Measurements from ENCODE around the gene UBQLNL. TPM values are rescaled to one million over a fixed set of nuclear protein-coding genes. Genes with fewer than 3 reads are reported as not detected.

UBQLNL gene
- total RNA-seq, 1 donor: 0.36 TPM

DNA sequence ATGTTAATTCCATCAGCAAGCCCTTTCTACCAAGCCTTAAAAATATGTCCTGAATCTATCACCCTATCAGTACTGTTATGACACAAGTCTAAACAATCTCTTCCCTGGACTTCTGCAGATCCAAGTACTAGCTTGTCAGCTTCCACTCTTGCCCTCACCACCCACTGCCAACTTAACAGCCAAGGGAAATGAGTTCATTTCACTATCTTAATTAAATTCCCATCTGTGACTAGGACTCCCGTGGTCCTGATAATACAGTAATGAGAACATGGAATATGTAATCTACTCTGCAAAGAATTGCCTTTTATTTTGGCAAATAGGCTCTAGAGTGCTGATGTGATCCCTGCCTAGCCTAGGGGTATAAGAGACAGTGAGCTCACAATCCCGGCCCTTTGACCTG lies 16.8 kb downstream of the UBQLNL start:
- no peak for DNase-seq (ENCODE audit: insufficient read length, low spot score, missing footprints)
- Histone ChIP-seq H4K20me1 (ENCODE audit: insufficient read depth, low read length) (no peaks in the 10 kb centered on the region), H2AFZ (ENCODE audit: low read length) (no peak overlapping the region), H3K9me3 (ENCODE audit: low read depth, low read length) (no peaks in the 10 kb centered on the region), H3K79me2 (ENCODE audit: insufficient read depth, low read length) (no peaks in the 10 kb centered on the region), H3K4me3 (ENCODE audit: insufficient read depth, low read length) (no peak overlapping the region), H3K4me2 (ENCODE audit: insufficient read depth, low read length) (no peak overlapping the region), H3K4me1 (ENCODE audit: insufficient read depth, low read length) (no peaks in the 10 kb centered on the region), H3K36me3 (ENCODE audit: insufficient read depth, low read length) (no peaks in the 10 kb centered on the region), H3K27me3 (ENCODE audit: insufficient read depth, low read length) (no peaks in the 10 kb centered on the region), H3K27ac (ENCODE audit: low read depth, low read length) (no peak overlapping the region)
- TF ChIP-seq, protein P1, sequence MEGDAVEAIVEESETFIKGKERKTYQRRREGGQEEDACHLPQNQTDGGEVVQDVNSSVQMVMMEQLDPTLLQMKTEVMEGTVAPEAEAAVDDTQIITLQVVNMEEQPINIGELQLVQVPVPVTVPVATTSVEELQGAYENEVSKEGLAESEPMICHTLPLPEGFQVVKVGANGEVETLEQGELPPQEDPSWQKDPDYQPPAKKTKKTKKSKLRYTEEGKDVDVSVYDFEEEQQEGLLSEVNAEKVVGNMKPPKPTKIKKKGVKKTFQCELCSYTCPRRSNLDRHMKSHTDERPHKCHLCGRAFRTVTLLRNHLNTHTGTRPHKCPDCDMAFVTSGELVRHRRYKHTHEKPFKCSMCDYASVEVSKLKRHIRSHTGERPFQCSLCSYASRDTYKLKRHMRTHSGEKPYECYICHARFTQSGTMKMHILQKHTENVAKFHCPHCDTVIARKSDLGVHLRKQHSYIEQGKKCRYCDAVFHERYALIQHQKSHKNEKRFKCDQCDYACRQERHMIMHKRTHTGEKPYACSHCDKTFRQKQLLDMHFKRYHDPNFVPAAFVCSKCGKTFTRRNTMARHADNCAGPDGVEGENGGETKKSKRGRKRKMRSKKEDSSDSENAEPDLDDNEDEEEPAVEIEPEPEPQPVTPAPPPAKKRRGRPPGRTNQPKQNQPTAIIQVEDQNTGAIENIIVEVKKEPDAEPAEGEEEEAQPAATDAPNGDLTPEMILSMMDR (IDR thresholded peaks at IDR 0.05; ENCODE audit: extremely low read depth, low read depth, low read length): no peak

GRCh38 chr11:5489576-5490357 lies 26.7 kb downstream of the UBQLNL start:
- Histone ChIP-seq H3K4me2 (ENCODE audit: insufficient read depth, low read length) (no peak overlapping the region), H3K79me2 (ENCODE audit: insufficient read depth, low read length) (no peaks in the 10 kb centered on the region), H3K9me3 (ENCODE audit: low read depth, low read length) (no peaks in the 10 kb centered on the region), H4K20me1 (ENCODE audit: insufficient read depth, low read length) (no peaks in the 10 kb centered on the region), H3K4me3 (ENCODE audit: insufficient read depth, low read length) (no peak overlapping the region), H3K36me3 (ENCODE audit: insufficient read depth, low read length) (no peaks in the 10 kb centered on the region), H3K27ac (ENCODE audit: low read depth, low read length) (no peak overlapping the region), H3K27me3 (ENCODE audit: insufficient read depth, low read length) (no peaks in the 10 kb centered on the region), H2AFZ (ENCODE audit: low read length) (no peak overlapping the region), H3K4me1 (ENCODE audit: insufficient read depth, low read length) (no peaks in the 10 kb centered on the region)
- DNase-seq (ENCODE audit: insufficient read length, low spot score, missing footprints): no peak
- TF ChIP-seq, protein P1 (IDR thresholded peaks at IDR 0.05; ENCODE audit: extremely low read depth, low read depth, low read length): no peak

DNA sequence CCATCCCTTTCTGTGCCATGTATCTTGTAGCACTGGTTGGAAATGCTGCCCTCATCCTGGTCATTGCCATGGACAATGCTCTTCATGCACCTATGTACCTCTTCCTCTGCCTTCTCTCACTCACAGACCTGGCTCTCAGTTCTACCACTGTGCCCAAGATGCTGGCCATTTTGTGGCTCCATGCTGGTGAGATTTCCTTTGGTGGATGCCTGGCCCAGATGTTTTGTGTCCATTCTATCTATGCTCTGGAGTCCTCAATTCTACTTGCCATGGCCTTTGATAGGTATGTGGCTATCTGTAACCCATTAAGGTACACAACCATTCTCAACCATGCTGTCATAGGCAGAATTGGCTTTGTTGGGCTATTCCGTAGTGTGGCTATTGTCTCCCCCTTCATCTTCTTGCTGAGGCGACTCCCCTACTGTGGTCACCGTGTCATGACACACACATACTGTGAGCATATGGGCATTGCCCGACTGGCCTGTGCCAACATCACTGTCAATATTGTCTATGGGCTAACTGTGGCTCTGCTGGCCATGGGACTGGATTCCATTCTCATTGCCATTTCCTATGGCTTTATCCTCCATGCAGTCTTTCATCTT lies 27.6 kb downstream of the UBQLNL start:
- no peaks in the 10 kb centered on the region for H3K27me3 ChIP-seq (ENCODE audit: insufficient read depth, low read length)
- H3K4me2 ChIP-seq (ENCODE audit: insufficient read depth, low read length): no peak overlapping the region
- H3K4me1 ChIP-seq (ENCODE audit: insufficient read depth, low read length): no peaks in the 10 kb centered on the region
- H3K4me3 ChIP-seq (ENCODE audit: insufficient read depth, low read length): no peak overlapping the region
- H3K27ac ChIP-seq (ENCODE audit: low read depth, low read length): no peak overlapping the region
- no peaks in the 10 kb centered on the region for H3K36me3 ChIP-seq (ENCODE audit: insufficient read depth, low read length)
- H4K20me1 ChIP-seq (ENCODE audit: insufficient read depth, low read length): no peaks in the 10 kb centered on the region
- DNase-seq (ENCODE audit: insufficient read length, low spot score, missing footprints): no peak
- H3K79me2 ChIP-seq (ENCODE audit: insufficient read depth, low read length): no peaks in the 10 kb centered on the region
- no peak overlapping the region for H2AFZ ChIP-seq (ENCODE audit: low read length)
- H3K9me3 ChIP-seq (ENCODE audit: low read depth, low read length): no peaks in the 10 kb centered on the region
- TF ChIP-seq, protein P1 (IDR thresholded peaks at IDR 0.05; ENCODE audit: extremely low read depth, low read depth, low read length): no peak

DNA sequence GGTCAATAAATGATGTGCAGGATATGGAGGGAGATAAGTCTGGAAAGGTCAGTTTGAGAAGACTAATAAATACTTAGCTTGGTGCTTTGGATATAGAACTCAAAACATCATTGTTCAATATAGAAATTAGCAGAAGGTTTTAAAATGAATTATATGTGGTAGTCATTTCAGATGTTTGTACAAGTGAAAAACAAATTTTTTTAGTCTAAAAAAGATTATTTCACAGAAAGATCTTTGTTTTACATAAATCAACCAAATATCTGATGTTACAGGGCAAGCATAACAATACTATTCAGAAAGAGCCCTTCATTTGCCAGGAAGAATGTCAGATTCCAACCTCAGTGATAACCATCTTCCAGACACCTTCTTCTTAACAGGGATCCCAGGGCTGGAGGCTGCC lies 28.1 kb downstream of the UBQLNL start, which contains the start of gene OR52D1:
OR52D1 (plus strand) TSS at position 301 of the 400 bp plus-strand sequence; CDS start at position 323, 22 bp downstream.
- no peaks in the 10 kb centered on the region for H3K79me2 ChIP-seq (ENCODE audit: insufficient read depth, low read length)
- no peaks in the 10 kb centered on the region for H3K9me3 ChIP-seq (ENCODE audit: low read depth, low read length)
- H3K4me1 ChIP-seq (ENCODE audit: insufficient read depth, low read length): no peaks in the 10 kb centered on the region
- no peaks in the 10 kb centered on the region for H3K36me3 ChIP-seq (ENCODE audit: insufficient read depth, low read length)
- TF ChIP-seq, protein P1 (IDR thresholded peaks at IDR 0.05; ENCODE audit: extremely low read depth, low read depth, low read length): no peak
- no peak within 1 kb of the TSS for H2AFZ ChIP-seq (ENCODE audit: low read length)
- DNase-seq (ENCODE audit: insufficient read length, low spot score, missing footprints): no peak
- H3K4me2 ChIP-seq (ENCODE audit: insufficient read depth, low read length): no peak within 1 kb of the TSS
- no peak within 1 kb of the TSS for H3K27ac ChIP-seq (ENCODE audit: low read depth, low read length)
- no peaks in the 10 kb centered on the region for H4K20me1 ChIP-seq (ENCODE audit: insufficient read depth, low read length)
- no peaks in the 10 kb centered on the region for H3K27me3 ChIP-seq (ENCODE audit: insufficient read depth, low read length)
- no peak within 1 kb of the TSS for H3K4me3 ChIP-seq (ENCODE audit: insufficient read depth, low read length)

Measured in osteoblast (primary cell).